Activated CD4-positive, CD25-positive, alpha-beta regulatory T cell treated with anti-CD3 and anti-CD28 coated beads, Interleukin-2, amount 50 U/mL, for 24 hours (primary cell): ENCODE data around the gene MFSD6L.
"Not testable (repeated sequence)": the region's sequence is repeated elsewhere in the genome, so short reads cannot be mapped to it uniquely, and the experiment has no call there.

Experiments used
- ATAC-seq, 2 donors: fragments of 150-1000 bp; cut with Tn5 transposase; one replicate each; pipeline ENCODE4 v1.10.0; 2021; ENCODE audit warnings: mild to moderate bottlenecking in 1 of 2, moderate library complexity in 1 of 2

Gene MFSD6L

GRCh38 chr17:8823279-8823678 lies 24.1 kb upstream of the MFSD6L start:
- ATAC-seq = no peak

GRCh38 chr17:8822401-8823035 lies 23.4 kb upstream of the MFSD6L start:
- no peak for ATAC-seq

- ATAC-seq = no peak
Observed at GRCh38 chr17:8821446-8822105, 22.4 kb upstream of the MFSD6L start.

- ATAC-seq = no peak
Observed at GRCh38 chr17:8820311-8821010, 21.3 kb upstream of the MFSD6L start.

DNA sequence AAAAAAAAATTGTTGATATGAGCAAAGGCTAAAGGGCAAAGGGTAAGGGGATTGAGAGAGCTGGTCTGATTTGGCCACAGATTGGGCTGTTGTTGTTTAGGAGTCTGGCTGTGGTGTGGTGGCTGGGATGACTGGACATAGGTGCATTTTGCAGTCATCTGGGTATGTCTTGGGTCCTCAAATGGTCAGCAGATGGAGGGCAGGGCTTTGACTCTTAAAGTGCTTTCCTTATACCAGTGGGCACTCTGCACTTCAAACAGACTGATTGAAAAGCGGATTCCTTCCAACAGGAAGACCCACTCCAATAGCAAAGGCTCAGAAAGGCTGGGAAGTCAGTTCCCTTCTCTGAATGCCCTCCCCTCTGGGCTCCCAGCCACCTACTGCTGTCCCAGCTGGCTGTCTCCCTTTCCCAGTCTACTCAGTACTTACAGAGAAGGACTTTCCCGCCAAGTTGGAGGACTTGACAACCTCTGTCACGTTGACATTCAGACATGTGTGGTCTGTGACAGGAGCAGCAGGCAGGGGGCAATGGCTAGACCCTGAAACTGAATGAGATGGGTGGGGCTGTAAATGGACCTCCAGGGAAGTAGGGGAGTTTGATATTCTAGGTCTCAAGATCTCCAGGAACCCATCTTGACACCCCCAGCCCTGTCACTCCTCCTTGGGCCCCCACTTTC lies 19.6 kb upstream of the MFSD6L start:
- no peak for ATAC-seq

DNA sequence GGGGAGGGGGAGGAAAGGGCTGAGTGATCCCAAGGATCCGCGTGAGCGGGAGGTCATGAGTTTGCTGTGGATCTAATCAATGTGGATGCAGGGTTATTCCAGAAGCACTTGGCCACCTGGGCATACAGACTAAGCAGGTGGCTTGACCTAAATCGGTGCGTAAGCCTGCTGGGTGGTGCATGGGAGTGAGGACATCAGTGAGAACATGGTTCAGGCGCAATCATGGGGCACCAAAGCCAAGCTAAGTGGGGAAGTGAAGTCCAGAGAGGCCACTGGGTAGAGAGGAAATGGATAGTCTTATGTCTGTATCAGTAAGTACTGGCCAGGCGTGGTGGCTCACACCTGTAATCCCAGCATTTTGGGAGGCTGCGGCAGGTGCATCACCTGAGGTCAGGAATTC lies 18.9 kb upstream of the MFSD6L start:
- no peak for ATAC-seq

DNA sequence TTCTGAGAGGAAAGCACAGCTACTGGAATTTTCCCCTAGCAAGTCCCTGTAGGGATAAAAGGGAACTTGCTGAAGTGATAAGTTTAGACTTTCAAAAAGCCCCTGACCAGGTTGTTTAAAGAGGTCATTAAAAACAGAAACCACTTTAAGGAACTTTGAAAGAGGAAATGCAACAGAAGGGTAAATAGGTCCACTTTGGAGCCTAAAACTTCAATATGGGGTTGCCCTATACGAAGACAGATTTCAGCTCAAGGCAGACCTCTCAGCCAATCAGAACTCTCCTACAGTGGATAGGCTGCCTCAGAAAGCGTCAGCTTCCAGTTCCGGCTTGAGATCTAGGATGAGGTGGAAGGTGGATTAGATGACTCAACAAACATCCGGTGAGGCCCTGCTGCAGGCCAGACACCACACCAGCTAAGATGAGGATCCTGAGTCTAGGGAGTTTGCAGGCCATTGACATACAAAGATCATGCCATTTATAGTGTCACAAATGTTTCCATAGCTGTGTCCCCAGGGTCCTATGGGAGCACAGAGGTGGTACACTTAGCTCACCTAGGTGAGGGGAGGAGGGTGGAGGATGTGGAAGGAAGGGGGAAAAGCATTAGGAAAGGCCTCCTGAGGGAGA lies 7.9 kb upstream of the MFSD6L start:
- ATAC-seq = peak; percentile 46 to 64

DNA sequence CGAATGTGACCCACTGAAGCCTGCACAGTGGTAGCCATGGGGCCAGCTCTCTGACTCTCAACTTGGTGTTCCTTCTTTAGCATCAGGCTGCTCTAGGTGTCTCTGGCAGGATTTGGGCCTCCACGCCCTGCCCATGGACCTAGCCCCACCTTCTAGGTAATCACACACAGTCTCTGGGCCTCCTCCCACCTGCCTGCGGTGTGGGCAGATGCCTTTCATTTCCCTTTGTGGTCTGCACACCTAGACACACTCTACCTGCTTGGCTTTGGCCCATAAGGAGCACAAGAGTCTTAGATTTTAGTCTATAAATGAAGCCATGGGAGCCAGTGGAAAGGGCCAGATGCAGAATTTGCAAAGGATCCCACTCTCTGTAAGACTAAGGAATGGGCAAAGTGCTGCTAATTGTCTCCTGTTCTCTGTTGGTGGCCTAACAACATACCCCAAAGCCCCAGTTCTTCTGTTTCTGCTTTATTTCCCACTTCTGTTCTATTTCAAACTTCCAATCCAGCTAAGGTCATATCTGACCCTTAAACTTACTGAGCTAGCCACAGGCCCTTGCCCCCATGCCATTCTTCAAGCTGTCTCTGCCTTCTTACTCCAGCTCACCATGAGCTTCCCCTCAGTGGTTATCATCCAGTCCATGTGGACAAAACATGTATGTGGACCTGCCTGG lies 7.2 kb upstream of the MFSD6L start:
- no peak for ATAC-seq

DNA sequence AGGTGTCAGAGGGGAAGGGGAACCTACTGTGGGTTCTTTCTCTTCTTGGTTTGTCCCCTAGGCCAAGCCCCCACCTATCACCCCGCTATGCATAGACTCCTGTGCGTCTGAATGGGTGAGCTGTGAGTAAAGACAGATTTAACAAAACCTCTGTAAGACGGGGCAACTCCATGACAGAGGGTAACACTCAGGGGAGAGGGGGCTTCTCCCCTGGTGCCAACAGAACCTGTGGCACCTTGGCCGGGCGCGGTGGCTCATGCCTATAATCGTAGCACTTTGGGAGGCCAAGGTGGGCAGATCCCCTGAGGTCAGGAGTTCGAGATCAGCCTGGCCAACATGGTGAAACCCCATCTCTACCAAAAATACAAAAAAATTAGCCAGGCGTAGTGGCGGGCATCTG lies 6.2 kb upstream of the MFSD6L start:
- ATAC-seq = not testable (repeated sequence)

DNA sequence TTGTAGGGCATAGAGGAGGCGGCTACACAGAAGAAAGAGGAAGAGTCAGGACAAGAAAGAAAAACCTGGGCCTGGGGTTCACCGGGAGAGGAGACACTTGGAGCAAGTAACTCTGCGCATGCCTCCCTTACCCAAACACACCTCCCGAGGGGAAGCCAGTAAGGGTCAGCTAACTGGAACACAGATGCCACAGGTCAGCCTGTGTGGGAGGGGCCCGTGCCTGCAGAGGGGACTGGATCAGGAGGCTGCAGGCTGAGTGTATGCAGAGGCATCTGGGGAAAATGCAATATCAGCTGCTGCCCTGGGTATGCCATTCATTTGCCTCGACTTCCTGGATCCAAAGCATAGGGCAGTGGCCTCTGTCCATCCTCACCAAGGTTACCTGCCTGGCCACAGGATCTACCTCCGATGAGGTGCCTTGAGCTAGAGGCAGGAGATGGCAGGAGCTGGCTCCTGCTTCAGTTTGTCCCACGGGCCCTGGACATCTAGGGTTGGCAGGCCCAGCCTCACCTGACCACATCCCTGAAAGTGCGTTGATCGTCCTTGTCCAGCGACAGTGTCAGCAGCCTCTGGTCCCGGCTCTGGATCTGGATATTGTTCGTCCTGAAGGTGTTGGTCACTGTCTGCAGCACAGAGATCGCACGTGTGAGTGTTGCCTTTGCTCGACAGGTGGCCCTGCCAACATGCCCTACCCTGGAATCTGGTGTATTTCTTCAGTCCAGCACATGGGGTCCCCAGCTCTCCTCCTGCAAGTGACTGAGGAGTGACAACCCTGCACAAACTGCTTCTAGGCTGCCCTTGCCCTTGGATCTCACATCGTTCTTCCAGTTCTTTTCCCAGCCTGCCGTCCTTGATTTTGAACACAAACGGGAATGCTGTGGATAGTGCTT lies 4.6 kb upstream of the MFSD6L start:
- ATAC-seq = no peak

- no peak for ATAC-seq
Observed at GRCh38 chr17:8801135-8801840, 2.1 kb upstream of the MFSD6L start.

DNA sequence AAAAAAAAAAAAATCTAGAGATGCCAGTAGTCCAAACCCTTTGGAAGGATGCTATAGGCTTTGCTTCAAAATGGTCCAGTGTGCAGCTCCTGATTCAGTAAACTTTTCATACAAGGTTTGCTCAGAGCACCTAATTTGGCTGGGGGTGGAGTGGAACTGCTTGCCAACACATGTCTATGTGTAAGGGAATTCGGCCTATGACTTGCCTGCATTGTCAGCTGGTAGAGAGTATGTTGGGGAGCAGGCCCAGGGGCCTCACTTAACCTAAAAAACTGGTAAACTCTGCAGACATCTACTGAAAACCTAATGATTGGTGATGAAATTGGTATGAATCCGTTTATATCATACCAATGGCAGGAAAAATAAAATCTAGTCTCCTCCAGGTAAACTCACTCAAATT lies 1.5 kb upstream of the MFSD6L start:
- ATAC-seq = no peak

- no peak for ATAC-seq
Observed at GRCh38 chr17:8799570-8800212, 526 bp upstream of the MFSD6L start.

- ATAC-seq = no peak
Observed at GRCh38 chr17:8798176-8798845, 854 bp downstream of the MFSD6L start.

DNA sequence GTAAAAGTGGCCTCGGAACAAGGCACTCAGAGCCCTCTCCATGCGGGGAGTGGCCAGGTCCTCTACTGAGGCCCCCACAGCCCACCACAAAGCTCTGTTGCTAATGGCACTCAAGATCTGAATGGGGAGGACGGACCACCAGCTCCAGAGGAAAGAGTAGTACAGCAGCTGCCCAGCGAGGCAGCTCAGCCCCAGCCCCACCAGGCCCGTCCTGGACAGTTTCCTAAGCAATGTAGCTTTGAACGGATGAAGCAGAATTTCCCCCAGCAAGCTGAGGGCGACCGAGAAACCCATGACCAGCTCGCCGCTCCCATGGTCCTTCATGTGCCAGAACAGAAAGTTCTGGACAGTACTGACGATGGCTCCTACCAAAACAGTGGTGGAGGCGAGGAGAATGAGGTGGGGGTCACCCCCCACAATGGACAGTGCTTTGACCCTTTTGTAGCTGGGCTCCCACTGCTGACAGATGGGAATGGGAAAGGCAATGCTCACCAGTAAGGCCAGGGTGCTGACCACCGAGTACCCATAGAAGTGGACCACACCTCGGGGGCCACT lies 1.5 kb downstream of the MFSD6L start:
- no peak for ATAC-seq

DNA sequence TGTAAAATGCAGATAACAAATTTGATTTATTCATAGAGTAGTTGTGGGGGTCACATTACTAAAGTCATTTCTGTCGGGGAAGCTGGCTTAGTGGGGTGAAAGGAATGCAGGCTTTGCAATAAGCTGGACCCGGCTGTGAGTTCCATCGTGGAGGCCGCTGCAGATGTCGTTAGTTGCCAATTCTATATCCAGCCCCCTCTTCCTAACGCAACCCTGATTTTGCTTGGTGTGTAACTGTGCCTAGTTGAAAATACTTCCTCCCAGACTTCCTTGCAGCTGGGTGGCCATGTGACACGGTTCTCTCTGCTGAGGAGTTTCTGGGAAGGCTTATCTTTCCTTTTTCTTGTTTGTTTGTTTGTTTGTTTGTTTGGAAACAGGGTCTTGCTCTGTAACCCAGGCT lies 4.5 kb downstream of the MFSD6L start:
- ATAC-seq = no peak

- no peak for ATAC-seq
Observed at GRCh38 chr17:8793649-8794048, 5.5 kb downstream of the MFSD6L start.

GRCh38 chr17:8792646-8793045 lies 6.5 kb downstream of the MFSD6L start:
- no peak for ATAC-seq

DNA sequence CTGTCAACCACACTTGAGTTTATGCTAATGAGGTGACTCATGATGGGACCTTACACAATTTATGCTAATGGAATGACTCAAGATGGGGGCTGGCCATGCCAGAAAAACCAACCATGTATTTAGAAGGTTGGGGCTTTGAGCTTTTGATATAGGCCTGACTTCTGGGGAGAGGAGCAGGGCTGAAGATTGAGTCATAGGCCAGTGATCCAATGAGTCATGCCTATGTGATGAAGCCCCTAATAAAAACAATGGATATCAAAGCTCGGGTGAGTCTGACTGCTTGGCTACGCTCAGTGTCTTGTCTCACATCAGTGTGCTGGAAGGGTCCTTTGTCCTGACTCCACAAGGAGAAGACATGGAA lies 7.3 kb downstream of the MFSD6L start:
- peak; percentile 58 to 64 for ATAC-seq
